EL (cell line): ENCODE results near the gene SLC6A17.

Experiments used
- DNase-seq: peaks from one replicate; pipeline ENCODE4 v3.0.0-alpha.2; 2016

The SLC6A17 gene

GRCh38 chr1:110243574-110243973 is 93.3 kb downstream of the SLC6A17 start:
- no peak for DNase-seq

DNA sequence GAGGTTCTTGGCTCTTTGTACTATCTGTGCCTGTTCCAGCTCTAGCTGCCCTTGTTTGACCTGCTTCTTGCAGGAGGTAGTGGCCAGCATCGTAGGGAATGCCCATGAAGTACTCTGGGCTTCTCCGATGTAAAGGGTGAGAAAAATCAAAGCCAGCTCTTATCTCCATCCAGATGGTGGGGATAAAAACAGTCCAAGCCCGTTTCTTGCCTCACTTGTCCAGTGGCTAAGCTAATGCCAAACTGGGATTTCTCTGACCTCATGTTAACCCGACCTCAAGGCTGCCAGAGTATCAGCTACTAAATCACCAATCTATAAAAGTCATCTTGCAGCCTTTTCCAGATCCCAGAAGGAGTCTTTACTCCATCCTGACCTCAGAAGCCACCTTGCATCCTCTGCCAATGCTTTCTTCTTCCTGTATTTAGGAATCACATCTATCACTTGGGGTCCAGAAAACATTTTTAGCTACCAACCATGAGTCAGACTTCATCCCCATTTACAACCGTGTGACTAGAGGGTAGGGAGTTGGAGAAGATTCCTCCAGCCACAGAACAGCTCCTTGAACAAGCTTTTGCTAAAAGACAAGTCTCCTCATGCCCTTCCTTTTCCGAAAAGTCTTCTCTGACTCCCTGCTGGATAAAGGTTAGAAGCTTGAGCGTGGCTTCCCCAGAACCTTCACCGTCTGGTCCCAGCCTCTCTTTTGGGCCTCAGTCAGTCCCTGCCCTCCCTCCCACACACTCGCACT is 95.8 kb downstream of the SLC6A17 start:
- no peak for DNase-seq

GRCh38 chr1:110248746-110249145 is 98.5 kb downstream of the SLC6A17 start:
- DNase-seq = no peak

DNA sequence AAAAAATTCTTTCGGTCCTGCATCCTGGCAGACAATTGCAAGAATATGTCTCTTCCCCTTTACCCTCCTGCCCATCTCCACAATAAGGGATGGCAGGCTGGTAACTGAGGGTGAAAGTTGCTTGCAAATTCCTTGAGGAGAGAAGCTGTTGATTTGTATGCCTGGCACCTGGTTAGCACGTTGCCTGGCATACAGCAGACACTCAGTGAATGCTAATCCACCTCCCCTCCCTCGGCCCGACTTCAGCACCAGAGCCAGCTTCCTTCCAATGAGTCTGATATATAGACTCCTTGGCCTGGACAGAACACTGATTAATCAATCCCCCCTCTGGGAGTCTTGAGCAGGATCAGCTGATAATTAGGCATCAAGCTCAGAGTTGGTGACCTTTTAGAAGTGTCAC is 99.0 kb downstream of the SLC6A17 start:
- DNase-seq = no peak

GRCh38 chr1:110250008-110250407 is 99.7 kb downstream of the SLC6A17 start:
- DNase-seq = no peak

GRCh38 chr1:110250749-110251148 is 100.5 kb downstream of the SLC6A17 start:
- DNase-seq = no peak
